GM19467 (cell line): Measurements from ENCODE around the gene PTPN14.

Experiments used
- ATAC-seq: cut with Tn5 transposase; IDR thresholded peaks from one replicate; pipeline ENCODE4 v1.9.1; 2021; ENCODE audit warnings: mild to moderate bottlenecking, moderate library complexity; ENCODE audit not compliant: unreplicated experiment

Gene PTPN14

GRCh38 chr1:214438075-214438474 lies 113.3 kb downstream of the PTPN14 start:
- ATAC-seq = no peak

DNA sequence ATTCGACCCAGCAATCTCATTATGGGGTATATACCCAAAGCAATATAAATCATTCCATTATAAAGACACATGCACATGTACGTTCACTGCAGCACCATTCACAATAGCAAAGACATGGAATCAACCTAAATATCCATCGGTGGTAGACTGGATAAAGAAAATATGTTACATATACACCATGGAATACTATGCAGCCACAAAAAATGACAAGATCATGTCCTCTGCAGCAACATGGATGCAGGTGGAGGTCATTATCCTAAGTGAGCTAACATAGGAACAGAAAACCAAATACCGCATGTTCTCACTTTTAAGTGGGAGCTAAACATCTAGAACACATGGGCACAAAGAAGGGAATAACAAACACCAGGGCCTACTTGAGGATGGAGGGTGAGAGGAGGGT lies 115.5 kb downstream of the PTPN14 start:
- no peak for ATAC-seq

DNA sequence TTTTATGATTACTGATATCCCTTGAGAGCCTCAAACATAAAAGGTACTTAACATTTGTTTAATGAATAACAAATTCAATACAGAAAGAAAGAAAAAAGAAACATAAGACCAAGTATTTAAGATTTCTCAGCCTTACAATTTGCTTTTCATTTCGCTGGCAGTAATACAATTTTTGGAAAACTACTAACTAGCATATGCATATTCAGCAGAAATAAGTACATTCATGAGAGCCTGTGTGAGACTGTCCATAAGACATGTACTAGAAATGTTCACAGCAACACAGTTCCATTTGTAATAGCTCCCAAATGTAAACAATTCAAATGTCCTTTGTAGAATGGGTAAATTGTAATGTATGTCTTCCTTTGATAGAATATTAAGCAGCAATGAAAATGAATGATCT lies 119.2 kb downstream of the PTPN14 start:
- no peak for ATAC-seq

- ATAC-seq = no peak
Observed at GRCh38 chr1:214429951-214430770, 121.2 kb downstream of the PTPN14 start.

- ATAC-seq = peak; percentile 96
Observed at GRCh38 chr1:214427871-214428277, 123.5 kb downstream of the PTPN14 start.

DNA sequence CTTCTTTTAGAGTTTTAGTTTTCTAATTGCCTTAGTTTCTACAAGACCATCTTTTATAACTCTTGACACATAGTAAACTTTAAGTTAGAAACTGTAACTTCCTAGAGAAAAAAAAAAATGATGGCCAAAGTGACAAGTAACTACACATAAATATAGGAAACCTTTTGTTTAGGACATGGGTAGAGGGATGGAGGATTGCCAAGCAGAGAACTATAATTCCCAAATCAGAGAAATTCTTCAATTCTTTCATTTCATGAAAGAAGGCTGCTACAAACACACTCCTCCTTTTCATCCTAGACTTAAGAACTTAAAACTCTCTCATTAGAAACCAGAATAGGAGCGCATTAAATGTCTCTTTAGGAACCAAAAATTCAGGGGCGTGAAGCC lies 125.0 kb downstream of the PTPN14 start:
- ATAC-seq = no peak

GRCh38 chr1:214425716-214426425 lies 125.5 kb downstream of the PTPN14 start:
- no peak for ATAC-seq

GRCh38 chr1:214425101-214425500 lies 126.3 kb downstream of the PTPN14 start:
- ATAC-seq = no peak

- no peak for ATAC-seq
Observed at GRCh38 chr1:214423045-214423444, 128.4 kb downstream of the PTPN14 start.

DNA sequence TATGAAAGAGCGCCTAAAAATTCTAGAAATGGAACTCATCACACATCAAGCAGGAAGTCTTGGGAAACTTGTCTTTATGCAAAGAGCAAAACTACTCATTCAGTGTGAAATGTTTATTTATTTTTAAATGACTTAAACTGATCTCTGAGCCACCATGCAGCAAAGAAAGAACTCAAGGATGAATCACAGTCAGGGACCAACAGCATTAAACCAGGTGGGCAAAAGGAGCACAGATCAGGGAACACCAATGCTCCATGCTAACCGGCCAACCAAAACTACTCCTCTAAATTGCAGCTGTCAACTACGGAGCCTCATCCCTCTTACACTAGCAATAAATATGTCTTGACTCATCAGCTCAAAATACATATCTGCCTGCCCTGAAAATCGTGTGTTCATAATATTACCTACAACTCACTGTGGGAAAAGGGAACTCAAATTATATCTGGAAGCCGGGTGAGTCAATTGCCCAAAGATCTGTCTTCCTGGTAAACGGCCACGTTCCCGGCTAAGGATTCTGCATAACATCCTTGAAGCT lies 129.2 kb downstream of the PTPN14 start:
- no peak for ATAC-seq

GRCh38 chr1:214420833-214421232 lies 130.6 kb downstream of the PTPN14 start:
- no peak for ATAC-seq

- no peak for ATAC-seq
Observed at GRCh38 chr1:214420341-214420740, 131.1 kb downstream of the PTPN14 start.

DNA sequence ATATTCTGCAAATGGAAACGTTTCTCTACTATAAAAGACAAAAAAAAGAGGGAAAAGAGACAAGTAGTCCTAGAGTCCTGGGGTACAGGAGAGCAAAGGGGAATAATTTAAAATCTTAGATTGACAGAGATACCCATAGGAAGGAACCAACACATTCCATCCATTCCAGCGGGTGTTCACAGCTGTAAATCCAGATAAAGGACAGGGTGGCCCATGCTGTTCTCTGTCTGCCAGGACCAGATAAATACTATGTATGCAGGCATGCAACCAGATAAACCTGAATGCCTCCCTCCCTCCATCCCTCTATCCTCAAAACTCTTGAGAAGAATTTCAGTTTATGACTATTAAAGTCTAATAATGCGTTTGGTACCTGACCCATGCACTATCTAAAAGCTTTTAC lies 131.8 kb downstream of the PTPN14 start:
- ATAC-seq = no peak

DNA sequence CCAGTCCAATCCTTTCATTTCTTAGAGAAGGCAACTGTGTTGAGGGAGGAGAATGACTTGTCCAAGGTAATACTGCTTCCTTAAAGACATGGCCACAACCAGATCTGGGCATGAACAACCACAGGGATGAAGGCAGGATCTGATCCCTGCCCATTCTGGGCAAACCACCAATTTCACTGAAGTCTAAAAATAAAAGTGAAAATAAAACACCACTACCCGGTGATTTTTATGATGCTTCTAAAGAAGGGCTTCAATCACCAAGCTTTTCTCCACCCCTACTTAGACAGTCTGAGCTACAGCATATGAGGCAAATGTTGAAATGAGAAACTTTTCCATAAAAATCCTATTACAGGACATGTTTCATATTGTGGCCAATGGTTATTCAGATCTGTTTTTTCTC lies 133.0 kb downstream of the PTPN14 start:
- no peak for ATAC-seq

DNA sequence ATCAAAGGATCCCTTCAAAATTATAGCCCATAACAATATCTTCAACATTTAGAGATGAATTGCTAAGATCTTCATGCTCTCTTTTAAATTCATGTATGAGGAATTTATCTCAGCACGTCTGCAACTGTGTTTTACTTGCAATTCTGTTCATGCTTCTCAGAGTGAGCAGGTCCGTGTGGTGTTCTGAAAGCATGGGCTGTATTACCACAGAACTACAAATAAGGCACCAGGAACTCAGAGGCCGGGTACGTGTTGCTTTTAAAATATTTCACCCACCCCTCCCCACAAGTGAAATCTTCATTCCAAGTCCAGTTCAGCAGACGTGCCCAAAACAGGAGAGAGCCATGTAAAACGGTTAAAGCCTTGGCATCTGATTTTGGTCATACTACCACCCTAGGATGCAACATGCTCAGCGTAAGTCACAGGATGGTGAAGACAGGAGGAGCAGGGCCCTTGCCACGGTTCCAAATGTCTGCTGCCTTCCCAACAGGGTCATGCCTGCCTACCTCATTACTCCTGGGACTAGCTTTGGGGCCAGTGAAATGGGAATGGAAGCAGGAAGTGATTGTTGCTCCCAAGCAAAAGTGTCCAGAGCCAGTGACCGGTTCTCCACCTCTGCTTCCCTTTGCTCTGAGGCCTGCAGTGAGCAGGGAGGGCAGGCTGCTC lies 133.7 kb downstream of the PTPN14 start:
- ATAC-seq = no peak

- ATAC-seq = no peak
Observed at GRCh38 chr1:214416858-214417257, 134.5 kb downstream of the PTPN14 start.

GRCh38 chr1:214416417-214416816 lies 135.0 kb downstream of the PTPN14 start:
- no peak for ATAC-seq

DNA sequence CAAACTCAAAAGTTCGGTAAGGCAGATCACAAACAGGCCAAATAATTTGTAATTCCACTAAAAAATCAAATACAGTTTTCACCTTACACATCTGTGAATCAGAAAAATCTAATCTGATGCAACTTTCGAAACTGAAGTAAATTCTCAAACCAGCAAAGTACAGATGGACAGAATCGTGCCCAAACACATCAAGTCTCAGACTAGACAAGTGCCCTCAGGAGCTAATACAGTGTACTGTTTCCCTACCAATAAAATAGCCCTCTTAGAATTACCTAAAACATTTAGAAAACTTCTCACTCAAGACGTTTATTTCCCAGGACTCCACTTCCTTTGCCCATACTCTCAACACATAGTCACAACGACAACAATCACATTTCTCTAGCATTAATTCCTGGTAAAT lies 136.3 kb downstream of the PTPN14 start:
- no peak for ATAC-seq

GRCh38 chr1:214414691-214415090 lies 136.7 kb downstream of the PTPN14 start:
- no peak for ATAC-seq

DNA sequence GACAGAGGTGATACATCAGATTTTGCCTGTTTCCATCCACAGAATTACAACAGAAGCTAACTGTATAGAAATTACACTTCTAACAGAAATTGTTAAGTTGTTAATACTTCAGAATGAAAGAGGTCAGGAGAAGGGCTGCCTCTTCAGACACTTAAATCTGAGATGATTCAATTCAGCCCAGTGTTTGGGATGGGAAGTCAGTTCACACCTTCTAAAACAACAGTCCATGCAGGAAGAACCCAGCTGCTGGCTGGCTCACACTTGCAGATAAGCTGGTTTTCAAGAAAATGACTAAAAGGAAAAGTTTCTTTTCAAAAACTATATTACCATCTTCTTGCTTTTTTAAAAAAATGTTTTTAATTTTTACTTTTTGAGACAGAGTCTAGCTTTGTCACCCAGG lies 138.1 kb downstream of the PTPN14 start:
- no peak for ATAC-seq

DNA sequence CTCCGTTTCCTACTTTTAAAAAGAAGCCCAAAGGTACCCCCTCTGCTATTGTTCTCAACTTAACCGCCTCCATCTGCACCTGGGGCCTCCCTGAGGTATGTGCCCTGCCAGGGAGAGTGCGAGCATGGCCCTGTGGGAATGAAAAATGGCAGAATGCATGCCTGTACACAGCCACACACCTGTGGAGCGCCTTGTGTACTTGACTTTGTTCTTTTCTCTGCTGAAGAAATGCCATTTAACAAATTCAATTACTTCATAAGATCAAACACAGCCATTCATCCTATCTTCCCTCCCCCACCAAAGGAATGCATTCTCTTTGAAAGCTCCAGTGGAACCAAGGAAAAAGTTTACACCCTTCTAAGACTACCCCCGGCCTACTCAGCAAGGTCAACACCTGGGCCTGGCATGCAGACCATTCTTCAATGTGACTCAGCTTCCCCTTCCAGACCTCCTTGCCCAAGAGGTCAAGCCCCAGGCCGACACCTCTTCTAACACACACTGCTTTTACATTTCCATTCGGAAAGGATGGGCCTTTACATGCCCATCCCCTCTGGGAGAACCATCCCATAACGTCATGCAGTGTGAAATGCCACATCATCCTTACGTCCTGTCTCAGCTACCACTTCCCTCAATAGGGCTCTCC lies 146.7 kb downstream of the PTPN14 start:
- ATAC-seq = peak; percentile 33
